K562 (cell line): ENCODE measurements around the gene LEMD3. TPM values are rescaled to one million over a fixed set of nuclear protein-coding genes. Genes with fewer than 3 reads are reported as not detected.

Source experiments
- ATAC-seq: fragments of 200-7000 bp; cut with Tn5 transposase; 3 replicates; pipeline ENCODE4 v1.9.1; 2020; ENCODE audit warnings: moderate library complexity
- BruUV-seq: library from RNA; stranded (reverse); fragments of 400-500 nt; replicated peaks from 2 replicates; lab custom pipeline; 2021; lab: Mats Ljungman, UMichigan
- CTCF ChIA-PET: fragments of 300-600 bp; formaldehyde crosslinking; extraction: SDS; loops from one replicate; lab custom pipeline; 2021; ENCODE audit warnings: low intra/inter-chr PET ratio; lab: Yijun Ruan, JAX
- POLR2A ChIA-PET: fragments of 300-600, 350-650 bp; sonication (Branson Sonifier 250); formaldehyde crosslinking; extraction: SDS; loops from one replicate; lab custom pipeline; 2021; ENCODE audit warnings: antibody characterized with exemption, inconsistent platforms; lab: Yijun Ruan, JAX
- DNase-seq, 4 experiments: peaks; one replicate each; pipeline versions ENCODE4 v3.0.0 to v3.0.0-alpha.2; 2011 to 2018; ENCODE audit warnings: low spot score in 3 of 4, mixed read lengths in 3 of 4; ENCODE audit errors: extremely low read depth in 1 of 4
- FAIRE-seq: peaks from 2 replicates; lab custom pipeline; 2011; peaks lifted over from hg19 to GRCh38; lab: Jason Lieb, UNC
- H2AFZ ChIP-seq: 2 replicates; pipeline ENCODE4 v1.6.0; 2011; ENCODE audit warnings: low read depth, low read length, control low read depth, inconsistent platforms
- H3K27ac ChIP-seq: fragments of 200-600 bp; 3 replicates; pipeline ENCODE4 v1.8.0; 2011; ENCODE audit warnings: low read depth, mild to moderate bottlenecking, control low read depth, inconsistent platforms, low read length, moderate library complexity, mixed read lengths; ENCODE audit errors: extremely low read depth
- H3K27me3 ChIP-seq, 2 experiments: fragments of 300-600 bp in 1 of 2; 2 replicates in 1 of 2; 3 replicates in 1 of 2; pipeline versions ENCODE4 v1.6.0 to v1.8.0; 2011; ENCODE audit warnings: inconsistent platforms in 2 of 2, low read length in 2 of 2, mild to moderate bottlenecking in 1 of 2, mixed read lengths in 1 of 2, moderate library complexity in 1 of 2; ENCODE audit not compliant: control insufficient read depth in 2 of 2, insufficient read depth in 2 of 2
- H3K36me3 ChIP-seq: fragments of 300-600 bp; 3 replicates; pipeline ENCODE4 v1.8.0; 2011; ENCODE audit warnings: mild to moderate bottlenecking, low read length, inconsistent platforms; ENCODE audit not compliant: control insufficient read depth, insufficient read depth
- H3K4me1 ChIP-seq, 2 experiments: fragments of 200-600 bp in 1 of 2; replicated peaks in 1 of 2; 2 replicates in 1 of 2; 3 replicates in 1 of 2; pipeline versions ENCODE4 v1.5.1 to v1.8.0; 2011; ENCODE audit warnings: inconsistent platforms in 2 of 2, low read length in 2 of 2, mild to moderate bottlenecking in 1 of 2, mixed read lengths in 1 of 2, moderate library complexity in 1 of 2; ENCODE audit not compliant: control insufficient read depth in 2 of 2, insufficient read depth in 2 of 2
- H3K4me2 ChIP-seq: 2 replicates; pipeline ENCODE4 v1.6.1; 2011; ENCODE audit warnings: low read length, control low read depth, inconsistent platforms, mixed read lengths; ENCODE audit not compliant: insufficient read depth
- H3K4me3 ChIP-seq: fragments of 200-600 bp; sonication (generic), shearing (Covaris generic); 2 replicates; pipeline ENCODE4 v1.5.1; 2016; ENCODE audit warnings: control low read depth, inconsistent platforms
- H3K79me2 ChIP-seq: fragments of 200-600 bp; 3 replicates; pipeline ENCODE4 v1.8.0; 2011; ENCODE audit warnings: low read length, inconsistent platforms; ENCODE audit not compliant: control insufficient read depth, insufficient read depth
- H3K9ac ChIP-seq, 2 experiments: 2 replicates each; pipeline versions ENCODE4 v1.6.0 to v1.6.1; 2011; ENCODE audit warnings: low read depth in 2 of 2, low read length in 2 of 2, control low read depth in 1 of 2, inconsistent platforms in 1 of 2, mild to moderate bottlenecking in 1 of 2, mixed read lengths in 1 of 2; ENCODE audit not compliant: insufficient read depth in 1 of 2
- H3K9me1 ChIP-seq: one replicate; pipeline ENCODE4 v1.6.0; 2011; ENCODE audit warnings: inconsistent platforms, mild to moderate bottlenecking, low read length, moderate library complexity; ENCODE audit not compliant: control insufficient read depth, insufficient read depth
- H3K9me3 ChIP-seq: replicated peaks from 2 replicates; pipeline ENCODE4 v1.5.1; 2011; ENCODE audit warnings: low read depth, low read length, inconsistent platforms; ENCODE audit not compliant: control insufficient read depth, insufficient read depth
- H4K20me1 ChIP-seq: replicated peaks from 2 replicates; pipeline ENCODE4 v1.6.1; 2011; ENCODE audit warnings: low read length, inconsistent platforms, mixed read lengths; ENCODE audit not compliant: control insufficient read depth, insufficient read depth
- ETV6 ChIP-seq, 3 experiments: fragments of 150-350 bp in 1 of 3; sonication (generic) in 1 of 3; formaldehyde crosslinking in 1 of 3; IDR thresholded peaks; 2 replicates each; pipeline versions ENCODE4 v1.6.1 to v1.8.0; 2014 to 2022; ENCODE audit warnings: borderline replicate concordance in 2 of 3, low read depth in 2 of 3, antibody characterized with exemption in 1 of 3, low read length in 1 of 3, mild to moderate bottlenecking in 1 of 3, missing genetic modification reagents in 1 of 3
- FOXK2 ChIP-seq, 2 experiments: fragments of 450-650 bp; IDR thresholded peaks in 1 of 2; conservative IDR thresholded peaks in 1 of 2; 2 replicates each; pipeline ENCODE4 v1.6.1; 2016; ENCODE audit warnings: low read depth in 2 of 2, mild to moderate bottlenecking in 1 of 2
- GABPB2 ChIP-seq: fragments of 250-450 bp; sonication (Bioruptor Pico); conservative IDR thresholded peaks from 2 replicates; pipeline ENCODE4 v1.5.1; 2021; ENCODE audit warnings: mild to moderate bottlenecking
- GTF2F1 ChIP-seq: IDR thresholded peaks from 2 replicates; pipeline ENCODE4 v1.6.1; 2011; ENCODE audit warnings: low read depth, low read length, improper control_type of control experiment
- KLF6 ChIP-seq: fragments of 250-450 bp; sonication (Bioruptor Pico); IDR thresholded peaks from 2 replicates; pipeline ENCODE4 v1.4.0; 2020; ENCODE audit warnings: mild to moderate bottlenecking, moderate library complexity, borderline replicate concordance
- MAFG ChIP-seq: fragments of 450-650 bp; conservative IDR thresholded peaks from 2 replicates; pipeline ENCODE4 v1.6.1; 2016; ENCODE audit warnings: missing genetic modification characterization, missing compliant biosample characterization
- MCM7 ChIP-seq, 2 experiments: fragments of 450-650 bp; IDR thresholded peaks; 2 replicates each; pipeline ENCODE4 v1.6.1; 2016 to 2018
- MTA1 ChIP-seq: fragments of 450-650 bp; IDR thresholded peaks from 2 replicates; pipeline ENCODE4 v1.6.1; 2017; ENCODE audit warnings: borderline replicate concordance
- POLR2H ChIP-seq: IDR thresholded peaks from 2 replicates; pipeline ENCODE4 v1.6.1; 2016; ENCODE audit warnings: missing genetic modification characterization, low read depth, mild to moderate bottlenecking, control low read depth, missing compliant biosample characterization, moderate library complexity
- POLR3A ChIP-seq: IDR thresholded peaks from 2 replicates; pipeline ENCODE4 v1.6.1; 2011; ENCODE audit warnings: borderline replicate concordance, mild to moderate bottlenecking, moderate library complexity; ENCODE audit not compliant: insufficient read length, insufficient read depth; ENCODE audit errors: extremely low read depth
- SMARCA4 ChIP-seq: fragments of 450-650 bp; IDR thresholded peaks from 2 replicates; pipeline ENCODE4 v1.6.1; 2016
- ZNF384 ChIP-seq: IDR thresholded peaks from 2 replicates; pipeline ENCODE4 v1.6.1; 2012; ENCODE audit warnings: low read depth, low read length, improper control_type of control experiment
- ZNF75A ChIP-seq: fragments of 450-650 bp; formaldehyde crosslinking; IDR thresholded peaks from 2 replicates; pipeline ENCODE4 v1.4.0; 2020; ENCODE audit warnings: mild to moderate bottlenecking
- ZNF766 ChIP-seq: fragments of 200-800 bp; sonication (Bioruptor generic); conservative IDR thresholded peaks from 2 replicates; pipeline ENCODE4 v1.6.1; 2016; ENCODE audit warnings: missing genetic modification characterization, missing compliant biosample characterization
- WGBS: fragments of 100-300 bp; shearing (Covaris generic); methylation state at CpG from one replicate; pipeline ENCODE4 v1.1.6; 2016; ENCODE audit warnings: low coverage, mixed read lengths; ENCODE audit not compliant: insufficient coverage; ENCODE audit errors: missing lambda C conversion rate; 5-methylcytosine and 5-hydroxymethylcytosine counted together
- in situ Hi-C: fragments of 300-500 bp; cut with MboI; formaldehyde crosslinking; loops from 4 replicates; pipeline ENCODE4 v1.15.0; 2018; ENCODE audit warnings: inconsistent platforms, mixed read lengths
- intact Hi-C: fragments of 100-400 bp; cut with micrococcal nuclease; formaldehyde crosslinking; loops from 2 replicates; pipeline ENCODE4 v1.14.2; 2022
- polyA plus RNA-seq, 8 experiments: library from polyadenylated mRNA; depleted of rRNA in 4 of 8; stranded (reverse) in 5 of 8; unstranded in 3 of 8; fragments of >200 nt; fragmentation: Nextera tagmentation in 2 of 8; fragmentation: Illumina TruSeq in 1 of 8; extraction: Ambion mirVana in 2 of 8; extraction: Trizol in 1 of 8; gene quantifications; 2 replicates each; pipeline versions ENCODE4 v1.2.1 to v1.2.3, GENCODE V29; 2011 to 2014; ENCODE audit warnings: inconsistent platforms in 1 of 8, missing spikeins in 1 of 8
- total RNA-seq, 7 experiments: library from RNA; depleted of rRNA in 6 of 7; stranded (reverse); fragments of >200 nt in 6 of 7; fragmentation: Illumina TruSeq in 2 of 7; extraction: Trizol in 2 of 7; gene quantifications; 2 replicates each; pipeline versions ENCODE4 v1.2.1 to v1.2.3, GENCODE V29; 2011 to 2021; ENCODE audit warnings: low replicate concordance in 1 of 7
- TF ChIP-seq, protein P1 (sequence below): fragments of 250-450 bp; sonication (Bioruptor Pico); IDR thresholded peaks from 2 replicates; pipeline ENCODE4 v1.5.0; 2020; ENCODE audit warnings: mild to moderate bottlenecking
- TF ChIP-seq, protein P2 (sequence below): sonication (generic); formaldehyde crosslinking; IDR thresholded peaks from 2 replicates; pipeline ENCODE4 v1.8.1; 2023; ENCODE audit warnings: missing genetic modification reagents, mild to moderate bottlenecking, borderline replicate concordance

LEMD3 gene
- total and polyA plus RNA-seq, 9 of the 15 experiments (the other 6 are each of a cell fraction or from before 2014, with no cell fraction given) = 6.8 to 37.4 (median 17.2) TPM

DNA sequence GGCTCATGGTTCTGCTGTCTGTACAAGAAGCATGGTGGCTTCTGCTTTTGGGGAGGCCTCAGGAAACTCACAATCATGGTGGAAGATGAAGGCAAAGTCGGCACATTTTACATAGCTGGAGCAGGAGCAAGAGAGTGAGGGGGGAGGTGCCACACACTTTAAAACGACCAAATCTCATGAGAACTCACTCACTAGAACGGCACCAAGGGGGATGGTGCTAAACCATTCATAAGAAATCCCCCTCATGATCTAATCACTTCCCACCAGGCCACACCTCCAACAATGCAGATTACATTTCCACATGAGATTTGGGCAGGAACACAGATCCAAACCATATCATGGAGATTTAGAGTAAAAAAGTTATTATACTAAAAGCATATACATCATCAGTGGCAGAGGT, 13.6 kb upstream of the LEMD3 start (continued):
- TF ChIP-seq ETV6 (IDR thresholded peaks at IDR 0.05; ENCODE audit: borderline replicate concordance in 1 of 2, low read depth in 2 of 2, low read length in 1 of 2) (no peak), ETV6 (CRISPR knock-in tag; IDR thresholded peaks at IDR 0.05; ENCODE audit: borderline replicate concordance) (no peak), FOXK2 (conservative IDR thresholded peaks at IDR 0.05 in 1 of 2, IDR thresholded peaks at IDR 0.05 in 1 of 2; ENCODE audit: low read depth in 2 of 2) (no peak), ZNF75A (CRISPR knock-in tag) (no peak)
- TF ChIP-seq, protein P1, sequence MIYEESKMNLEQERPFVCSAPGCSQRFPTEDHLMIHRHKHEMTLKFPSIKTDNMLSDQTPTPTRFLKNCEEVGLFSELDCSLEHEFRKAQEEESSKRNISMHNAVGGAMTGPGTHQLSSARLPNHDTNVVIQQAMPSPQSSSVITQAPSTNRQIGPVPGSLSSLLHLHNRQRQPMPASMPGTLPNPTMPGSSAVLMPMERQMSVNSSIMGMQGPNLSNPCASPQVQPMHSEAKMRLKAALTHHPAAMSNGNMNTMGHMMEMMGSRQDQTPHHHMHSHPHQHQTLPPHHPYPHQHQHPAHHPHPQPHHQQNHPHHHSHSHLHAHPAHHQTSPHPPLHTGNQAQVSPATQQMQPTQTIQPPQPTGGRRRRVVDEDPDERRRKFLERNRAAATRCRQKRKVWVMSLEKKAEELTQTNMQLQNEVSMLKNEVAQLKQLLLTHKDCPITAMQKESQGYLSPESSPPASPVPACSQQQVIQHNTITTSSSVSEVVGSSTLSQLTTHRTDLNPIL (CRISPR knock-in tag) = no peak

DNA sequence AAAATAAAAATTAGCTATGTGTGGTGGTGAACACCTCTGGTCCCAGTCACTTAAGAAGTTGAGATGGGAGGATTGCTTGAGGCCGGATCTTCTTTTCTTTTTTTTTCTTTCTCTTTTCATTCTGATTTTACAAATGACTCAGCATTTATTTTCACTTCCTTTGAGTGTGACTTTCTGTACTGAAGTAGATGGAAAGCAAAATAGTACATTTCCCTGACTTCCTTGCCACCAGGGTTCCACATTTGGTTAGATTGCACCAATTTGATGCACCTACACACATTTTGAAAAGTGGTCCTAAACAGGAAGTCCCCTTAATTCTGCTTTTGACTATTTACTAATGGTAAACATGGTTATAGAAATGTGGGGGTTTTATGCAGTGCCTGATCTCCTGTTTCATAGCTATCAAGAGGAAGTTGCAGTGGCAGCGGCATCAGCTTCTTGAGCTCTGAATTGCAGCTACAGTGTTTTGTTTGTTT, 13.0 kb upstream of the LEMD3 start:
- CTCF ChIA-PET = no interaction called here
- H2AFZ ChIP-seq = peak overlapping the region; percentile 87
- no peak for TF ChIP-seq MTA1
- no peak for TF ChIP-seq ZNF766 (CRISPR knock-in tag)
- peak; percentile 68 for TF ChIP-seq ZNF384
- no peak for TF ChIP-seq GABPB2 (CRISPR knock-in tag)
- TF ChIP-seq, protein P2, sequence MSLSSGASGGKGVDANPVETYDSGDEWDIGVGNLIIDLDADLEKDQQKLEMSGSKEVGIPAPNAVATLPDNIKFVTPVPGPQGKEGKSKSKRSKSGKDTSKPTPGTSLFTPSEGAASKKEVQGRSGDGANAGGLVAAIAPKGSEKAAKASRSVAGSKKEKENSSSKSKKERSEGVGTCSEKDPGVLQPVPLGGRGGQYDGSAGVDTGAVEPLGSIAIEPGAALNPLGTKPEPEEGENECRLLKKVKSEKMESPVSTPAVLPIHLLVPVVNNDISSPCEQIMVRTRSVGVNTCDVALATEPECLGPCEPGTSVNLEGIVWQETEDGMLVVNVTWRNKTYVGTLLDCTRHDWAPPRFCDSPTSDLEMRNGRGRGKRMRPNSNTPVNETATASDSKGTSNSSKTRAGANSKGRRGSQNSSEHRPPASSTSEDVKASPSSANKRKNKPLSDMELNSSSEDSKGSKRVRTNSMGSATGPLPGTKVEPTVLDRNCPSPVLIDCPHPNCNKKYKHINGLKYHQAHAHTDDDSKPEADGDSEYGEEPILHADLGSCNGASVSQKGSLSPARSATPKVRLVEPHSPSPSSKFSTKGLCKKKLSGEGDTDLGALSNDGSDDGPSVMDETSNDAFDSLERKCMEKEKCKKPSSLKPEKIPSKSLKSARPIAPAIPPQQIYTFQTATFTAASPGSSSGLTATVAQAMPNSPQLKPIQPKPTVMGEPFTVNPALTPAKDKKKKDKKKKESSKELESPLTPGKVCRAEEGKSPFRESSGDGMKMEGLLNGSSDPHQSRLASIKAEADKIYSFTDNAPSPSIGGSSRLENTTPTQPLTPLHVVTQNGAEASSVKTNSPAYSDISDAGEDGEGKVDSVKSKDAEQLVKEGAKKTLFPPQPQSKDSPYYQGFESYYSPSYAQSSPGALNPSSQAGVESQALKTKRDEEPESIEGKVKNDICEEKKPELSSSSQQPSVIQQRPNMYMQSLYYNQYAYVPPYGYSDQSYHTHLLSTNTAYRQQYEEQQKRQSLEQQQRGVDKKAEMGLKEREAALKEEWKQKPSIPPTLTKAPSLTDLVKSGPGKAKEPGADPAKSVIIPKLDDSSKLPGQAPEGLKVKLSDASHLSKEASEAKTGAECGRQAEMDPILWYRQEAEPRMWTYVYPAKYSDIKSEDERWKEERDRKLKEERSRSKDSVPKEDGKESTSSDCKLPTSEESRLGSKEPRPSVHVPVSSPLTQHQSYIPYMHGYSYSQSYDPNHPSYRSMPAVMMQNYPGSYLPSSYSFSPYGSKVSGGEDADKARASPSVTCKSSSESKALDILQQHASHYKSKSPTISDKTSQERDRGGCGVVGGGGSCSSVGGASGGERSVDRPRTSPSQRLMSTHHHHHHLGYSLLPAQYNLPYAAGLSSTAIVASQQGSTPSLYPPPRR (CRISPR knock-in tag) = no peak
- peak; percentile 99 for TF ChIP-seq MAFG
- TF ChIP-seq POLR2H (tag) = no peak
- no peak for TF ChIP-seq MCM7 (IDR thresholded peaks at IDR 0.05)
- no peak for TF ChIP-seq KLF6 (CRISPR knock-in tag)
- TF ChIP-seq GTF2F1 = no peak
- TF ChIP-seq SMARCA4 = peak; percentile 33; the same call in 1 of the 2 replicates
- TF ChIP-seq POLR3A = no peak

More for the DNA sequence above, 13.0 kb upstream of the LEMD3 start:
- in situ Hi-C loops (no loop called here), intact Hi-C loops (no loop called here)
- no peaks in the 10 kb centered on the region for H3K36me3 ChIP-seq
- H3K4me1 ChIP-seq = peaks cover 0 to 4% of the 10 kb centered on the region in 2 experiments; a peak in 3 of 5 replicates
- H3K27me3 ChIP-seq = peaks cover 0 to 3% of the 10 kb centered on the region in 2 experiments; a peak in 1 of 5 replicates
- POLR2A ChIA-PET = no interaction called here
- peak overlapping the region; percentile 31; the same call in 1 of the 3 replicates for H3K27ac ChIP-seq
- no peaks in the 10 kb centered on the region for H4K20me1 ChIP-seq
- WGBS = 18% methylated on average over 2 of the region's 2 CpGs
- BruUV-seq = no TSS peak
- H3K4me2 ChIP-seq = no peak overlapping the region
- no peak overlapping the region for H3K4me3 ChIP-seq
- FAIRE-seq = no peak
- peak; percentile 67 for ATAC-seq
- no peak overlapping the region for H3K9ac ChIP-seq
- H3K79me2 ChIP-seq = no peaks in the 10 kb centered on the region
- H3K9me3 ChIP-seq = no peaks in the 10 kb centered on the region
- DNase-seq = peak in 1 of 4 experiments; percentile 18
- no peaks in the 10 kb centered on the region for H3K9me1 ChIP-seq
